Stimulated activated CD8-positive, alpha-beta memory T cell treated with anti-CD3 and anti-CD28 coated beads, Interleukin-4, amount 100 ng/mL, for 48 hours (primary cell): ENCODE measurements around the gene ETFB.

Source experiments
- DNase-seq: peaks from one replicate; pipeline ENCODE4 v3.0.0-alpha.2; 2020

ETFB gene

DNA sequence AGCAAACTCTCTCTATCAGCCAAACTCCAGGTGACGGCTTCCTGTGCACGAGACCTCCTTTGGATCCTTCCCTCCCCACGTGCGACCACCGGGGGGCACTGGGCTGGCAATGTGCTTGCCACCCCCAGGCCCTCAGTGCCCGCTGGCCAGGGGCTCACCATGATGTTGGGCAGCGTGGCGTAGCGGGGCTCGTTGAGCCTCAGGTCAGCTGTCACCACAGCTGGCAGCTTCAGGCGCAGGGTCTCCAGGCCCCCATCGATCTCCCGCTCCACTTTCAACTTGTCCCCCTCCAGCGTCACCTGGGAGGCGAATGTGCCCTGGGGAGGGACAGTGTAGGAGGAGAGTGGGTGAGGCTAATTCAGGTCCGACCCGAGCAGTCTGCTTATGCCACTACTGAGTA is 19.4 kb downstream of the ETFB start:
- no peak for DNase-seq

DNA sequence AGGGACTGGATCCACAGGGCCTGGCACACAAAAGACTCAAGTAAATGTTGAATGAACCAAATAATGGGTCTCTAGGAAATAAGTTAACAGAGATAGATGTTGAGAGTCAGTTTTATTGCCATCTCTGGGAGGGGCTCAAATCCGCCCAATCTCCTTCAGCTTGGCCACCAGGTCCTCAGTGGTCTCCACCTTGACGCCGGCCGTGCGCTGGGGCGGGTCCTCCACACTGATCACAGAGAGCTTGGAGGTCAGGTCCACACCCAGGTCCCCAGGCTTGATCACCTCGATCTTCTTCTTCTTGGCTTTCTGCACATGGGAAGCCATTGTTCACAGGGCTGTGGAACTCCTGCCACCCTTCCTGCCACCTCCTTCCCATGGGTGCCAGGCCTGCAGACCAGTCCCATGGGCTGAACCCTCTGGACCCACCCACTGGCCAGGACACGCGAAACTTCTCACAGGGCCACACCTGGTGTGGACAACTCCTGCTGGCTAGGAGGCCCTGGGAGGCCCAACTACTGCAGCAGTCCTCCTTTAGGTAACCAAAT is 21.0 kb downstream of the ETFB start:
- DNase-seq: no peak

DNA sequence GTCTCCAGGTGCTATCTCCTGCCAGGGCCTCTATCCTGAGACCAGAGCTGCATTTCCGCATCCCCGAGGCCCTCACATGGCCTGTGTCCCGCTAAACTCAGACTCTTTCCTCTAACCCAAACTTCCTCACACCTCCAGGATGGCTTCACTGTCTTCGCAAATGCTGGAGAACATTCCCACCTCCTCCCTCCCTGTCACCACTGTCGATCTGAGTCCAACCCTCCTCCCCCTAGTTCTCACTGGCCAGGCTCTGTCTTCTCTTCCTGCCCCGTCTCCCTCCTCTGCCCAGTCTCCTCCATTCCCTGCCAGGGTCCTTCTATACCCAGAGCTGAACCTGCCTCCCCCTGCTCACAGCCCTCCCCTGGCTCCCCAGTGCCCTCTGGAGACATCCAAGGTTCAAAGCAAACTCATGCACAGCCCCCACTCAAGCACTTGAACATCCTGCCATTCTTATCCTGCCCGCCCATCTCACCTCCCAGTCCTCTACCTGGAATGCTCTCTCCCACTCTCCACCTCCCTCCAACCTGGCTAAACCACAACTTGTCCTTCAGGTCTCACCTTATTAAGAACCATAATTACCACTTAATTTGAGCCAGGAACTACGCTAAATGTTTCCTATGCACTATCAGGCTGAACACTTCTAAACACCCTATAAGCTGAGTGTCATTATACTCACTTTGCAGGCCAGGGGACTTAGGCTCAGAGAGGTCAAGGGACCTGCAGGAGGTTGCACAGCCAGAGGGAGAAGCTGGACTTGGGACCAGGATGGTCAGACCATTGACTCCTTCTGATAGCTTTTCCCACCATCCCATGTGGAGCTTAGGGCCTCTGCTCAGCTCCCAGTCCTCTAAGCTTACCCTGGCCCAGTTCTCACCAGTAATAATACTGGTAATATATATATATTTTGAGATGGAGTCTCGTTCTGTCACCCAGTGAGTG is 23.3 kb downstream of the ETFB start:
- no peak for DNase-seq

DNA sequence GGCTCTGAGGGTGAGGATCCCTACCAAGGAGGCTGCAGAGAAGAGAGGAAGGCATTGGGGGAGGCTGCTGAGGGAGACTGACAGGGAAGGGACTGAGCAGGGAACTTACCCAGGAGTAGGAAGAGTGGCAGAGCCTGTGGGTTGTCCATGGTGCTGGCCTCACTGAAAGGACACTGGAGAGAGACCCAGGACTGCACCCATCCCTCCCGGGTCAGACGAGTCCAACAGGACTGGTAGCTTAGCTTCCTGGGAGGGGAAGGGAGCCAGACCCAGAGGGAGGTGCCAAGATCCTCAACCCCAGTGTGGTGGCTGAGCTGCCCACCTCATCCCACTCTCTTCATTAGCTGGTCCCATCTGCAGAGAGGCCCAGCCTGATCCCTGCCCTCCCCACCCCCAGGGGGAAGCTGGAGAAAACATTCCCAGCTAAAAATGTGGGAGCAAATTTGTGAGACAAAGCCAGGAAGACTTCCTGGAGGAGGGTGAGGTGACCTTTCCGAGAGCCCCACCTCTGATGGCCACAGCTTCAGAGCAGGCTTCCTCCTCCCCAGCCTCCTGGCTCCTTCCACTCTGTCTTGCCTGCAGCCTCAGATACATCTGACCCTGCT is 24.1 kb downstream of the ETFB start, which contains the start of gene VSIG10L:
Gene VSIG10L (minus strand): TSS at position 164 of the 605 bp plus-strand sequence. CDS start 15 bp downstream, at position 149.
- DNase-seq: no peak

DNA sequence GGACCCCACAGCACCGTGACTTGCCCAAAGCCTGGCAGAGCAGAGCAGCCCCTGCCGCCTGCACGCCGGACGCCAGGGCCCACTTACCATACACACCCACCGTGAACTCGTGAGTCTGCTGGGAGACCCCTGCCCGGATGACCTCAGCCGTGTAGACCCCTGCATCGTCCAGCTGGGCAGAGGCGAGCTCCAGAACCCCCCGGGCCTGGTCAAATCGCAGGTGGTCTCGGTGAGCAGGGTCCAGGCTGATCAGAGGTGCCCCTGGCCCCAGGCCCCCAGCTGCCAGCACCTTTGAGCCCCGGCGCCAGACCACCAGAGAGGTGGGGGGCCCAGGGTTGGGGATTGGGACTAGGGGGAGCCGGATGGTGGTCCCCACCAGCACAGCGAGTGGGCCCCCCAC is 25.1 kb downstream of the ETFB start:
- DNase-seq: no peak

DNA sequence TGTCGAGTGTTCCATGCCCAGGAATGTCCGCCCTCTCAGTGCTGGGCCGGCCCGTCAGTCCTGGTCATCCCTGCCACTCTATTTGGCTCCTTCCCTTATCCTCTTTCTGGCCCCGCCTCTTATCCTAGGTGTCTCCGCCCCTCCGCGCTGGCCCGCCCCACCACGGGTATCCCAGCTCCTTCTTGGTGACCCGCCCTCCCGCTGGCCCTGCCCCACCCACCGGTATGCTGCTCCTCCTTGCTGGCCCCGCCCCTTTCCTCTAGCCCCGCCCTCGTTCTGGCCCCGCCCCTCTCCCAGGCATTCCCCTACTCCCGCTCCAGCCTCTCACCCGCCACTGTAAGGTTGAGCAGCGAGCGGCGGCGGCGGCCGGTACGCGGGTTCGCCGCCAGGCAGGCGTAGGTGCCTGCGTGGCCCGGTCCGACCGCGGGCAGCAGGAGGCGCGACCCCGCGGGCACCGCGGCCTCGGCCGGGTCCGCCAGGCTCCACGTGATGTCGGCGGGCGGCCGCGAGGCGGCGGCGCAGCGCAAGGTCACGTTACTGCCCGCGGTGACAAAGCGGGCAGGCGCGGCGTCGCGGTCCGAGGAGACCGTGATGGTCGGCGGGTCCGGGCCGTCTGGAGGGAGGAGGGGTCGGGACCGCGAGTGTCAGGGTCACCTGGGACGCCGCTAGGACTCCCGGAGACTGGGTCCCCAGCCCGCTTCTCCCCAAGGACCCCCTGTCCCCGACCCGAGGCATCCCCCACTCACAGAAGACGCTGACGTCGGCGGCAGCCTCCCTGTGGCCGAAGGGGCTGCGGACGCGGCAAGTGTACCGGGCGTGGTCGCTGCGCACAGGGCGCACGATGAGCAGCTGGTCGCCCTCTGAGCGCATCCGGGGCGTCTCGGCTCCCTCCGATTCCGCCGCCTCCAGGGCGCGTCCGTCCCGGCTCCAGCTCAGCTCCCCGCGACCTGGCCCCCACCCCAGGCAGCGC is 26.2 kb downstream of the ETFB start:
- DNase-seq: peak; percentile 99

DNA sequence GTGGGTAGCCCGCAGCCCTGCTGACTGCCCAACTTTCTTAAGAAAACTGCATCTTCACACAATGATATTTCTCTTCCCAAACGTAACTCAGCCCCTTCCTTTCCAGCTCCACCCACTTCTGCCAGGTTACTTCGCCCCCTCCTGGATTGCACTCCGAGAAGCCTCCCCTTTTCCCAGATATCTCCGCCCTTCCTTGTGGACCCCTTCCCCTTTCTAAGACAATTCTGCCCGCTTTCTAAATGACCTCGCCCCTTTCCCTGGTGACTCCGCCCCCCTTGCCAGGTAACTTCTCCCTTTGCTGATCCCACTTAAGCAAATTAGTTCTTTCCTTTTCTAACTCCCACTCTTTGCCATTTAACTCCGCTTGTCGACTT is 26.9 kb downstream of the ETFB start:
- no peak for DNase-seq

DNA sequence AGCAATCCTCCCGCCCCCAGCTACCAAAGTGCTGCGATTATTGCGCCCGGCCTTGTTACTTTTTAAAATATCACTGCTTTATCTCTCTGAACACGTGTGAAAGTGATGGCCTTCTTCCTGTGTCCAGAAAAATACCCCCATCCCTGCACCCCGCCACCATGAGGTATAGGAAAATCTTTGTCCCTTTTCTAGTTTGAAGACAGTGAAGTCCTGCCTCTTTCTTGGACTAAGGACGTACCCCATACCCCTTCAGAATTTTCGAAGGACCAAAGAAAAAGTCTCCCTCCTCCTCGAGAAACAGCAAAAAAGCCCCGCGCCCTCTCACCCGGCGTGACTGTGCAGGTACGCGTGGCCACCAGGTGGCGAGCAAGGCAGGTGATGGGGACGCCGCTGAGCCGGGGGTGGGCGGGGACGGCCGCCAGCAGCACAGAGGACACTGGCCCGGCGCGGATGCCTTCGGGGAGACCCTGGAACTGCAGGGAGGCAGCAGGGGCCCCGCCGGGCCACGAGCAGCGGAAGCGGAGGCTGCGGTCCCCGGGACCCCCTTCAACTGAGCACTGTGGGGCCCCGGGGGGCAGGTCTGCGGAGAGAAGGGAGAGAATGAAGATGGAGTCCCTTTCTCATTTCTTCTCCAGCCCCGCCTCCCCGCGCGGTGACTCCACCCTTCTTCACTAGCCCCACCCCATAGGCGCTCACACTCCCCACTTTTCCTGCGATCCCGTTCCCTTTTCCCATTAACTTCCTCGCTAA is 27.4 kb downstream of the ETFB start:
- peak; percentile 92 for DNase-seq

DNA sequence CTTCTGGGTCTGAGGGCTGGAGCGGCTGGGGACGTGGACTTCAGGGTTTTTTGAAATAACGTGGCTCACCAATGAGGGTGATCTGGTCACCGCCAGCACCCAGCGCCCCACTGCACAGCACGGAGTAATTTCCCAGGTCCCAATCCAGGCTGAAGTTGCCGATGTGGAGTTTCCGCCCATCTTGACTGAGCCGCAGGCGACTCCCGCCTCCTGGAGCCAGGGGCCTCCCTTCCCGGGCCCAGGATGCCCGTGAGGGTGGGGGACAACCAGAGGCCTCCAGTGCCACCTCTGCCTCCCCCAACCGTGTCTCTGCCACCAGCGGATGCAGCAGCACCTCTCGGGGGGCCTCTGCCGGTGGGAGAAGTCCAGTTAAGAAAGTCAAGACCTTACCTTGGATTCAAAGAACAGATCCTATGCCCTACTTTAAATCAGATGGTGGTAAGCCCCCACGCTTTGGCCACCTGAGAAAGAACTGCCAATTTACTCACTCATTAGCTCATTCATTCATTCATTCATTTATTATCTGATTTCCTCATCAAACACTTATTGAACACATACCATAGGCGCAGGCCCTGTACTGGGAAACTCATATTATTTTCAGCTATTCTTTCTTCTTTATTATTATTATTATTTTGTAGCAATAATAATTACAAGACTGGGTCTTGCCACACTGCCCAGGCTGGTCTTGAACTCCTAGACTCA is 28.2 kb downstream of the ETFB start:
- no peak for DNase-seq

DNA sequence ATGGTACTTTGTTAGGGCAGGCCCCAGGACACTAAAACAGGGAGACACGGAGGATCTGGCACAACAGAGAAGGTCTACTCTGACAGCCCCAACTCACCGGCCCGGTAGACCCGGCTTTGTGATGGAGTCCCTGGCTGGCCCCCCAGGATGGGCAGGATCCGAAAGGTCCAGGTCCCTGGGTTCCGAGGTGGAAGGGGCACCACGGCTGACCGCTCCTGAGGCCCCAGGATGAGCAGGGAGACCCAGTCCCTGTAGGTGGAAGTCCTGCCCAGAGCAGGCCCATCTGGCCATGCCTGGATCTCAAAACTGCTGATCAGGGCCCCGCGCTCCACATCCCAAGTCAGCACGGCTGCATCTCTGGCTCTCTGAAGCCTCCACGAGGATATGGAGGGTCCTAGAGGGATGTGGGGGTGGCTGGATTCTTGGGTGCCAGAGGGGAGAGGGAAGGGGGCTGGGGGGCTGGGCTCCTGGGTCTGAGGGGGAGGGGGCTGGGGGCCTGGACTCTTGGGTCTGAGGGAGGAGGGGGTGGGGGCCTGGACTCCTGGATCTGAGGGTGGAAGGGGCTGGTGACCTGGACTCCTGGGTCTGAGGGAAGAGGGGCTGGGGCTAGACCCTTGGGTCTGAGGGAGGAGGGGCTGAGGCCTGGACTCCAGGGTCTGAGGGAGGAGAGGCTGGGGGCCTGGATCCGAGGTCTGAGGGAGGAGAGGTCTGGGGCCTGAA is 28.9 kb downstream of the ETFB start:
- DNase-seq: no peak

DNA sequence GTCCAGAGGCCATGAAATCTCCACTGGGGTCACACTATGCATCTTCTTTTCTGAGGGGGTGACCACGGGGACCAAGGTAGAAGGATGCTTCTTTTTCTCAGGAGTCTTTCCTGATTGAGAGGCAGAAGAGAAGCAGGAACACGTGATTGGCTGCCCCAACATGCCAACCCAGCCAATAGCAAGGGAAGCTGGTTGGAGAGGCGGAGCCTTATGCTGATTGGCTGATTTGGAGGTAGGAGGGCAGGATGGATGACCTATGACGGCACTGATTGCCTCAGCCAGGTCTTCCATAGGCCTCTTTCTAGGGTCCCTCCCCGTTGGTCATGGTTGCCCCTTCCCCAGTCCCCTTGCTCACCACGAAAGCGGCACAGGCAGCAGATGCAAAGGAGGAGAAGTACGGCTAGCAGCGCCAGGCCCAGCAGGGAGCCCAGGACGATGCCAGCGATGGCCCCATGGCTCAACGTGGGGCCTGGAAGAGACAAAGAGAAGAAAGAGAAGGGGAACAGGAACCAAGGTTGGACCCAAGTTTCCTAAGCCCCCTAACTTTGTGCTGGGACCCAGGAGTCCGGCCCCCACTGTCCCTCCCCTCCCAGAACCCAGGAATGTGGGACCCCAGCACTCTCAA is 32.2 kb downstream of the ETFB start:
- peak; percentile 49 for DNase-seq

DNA sequence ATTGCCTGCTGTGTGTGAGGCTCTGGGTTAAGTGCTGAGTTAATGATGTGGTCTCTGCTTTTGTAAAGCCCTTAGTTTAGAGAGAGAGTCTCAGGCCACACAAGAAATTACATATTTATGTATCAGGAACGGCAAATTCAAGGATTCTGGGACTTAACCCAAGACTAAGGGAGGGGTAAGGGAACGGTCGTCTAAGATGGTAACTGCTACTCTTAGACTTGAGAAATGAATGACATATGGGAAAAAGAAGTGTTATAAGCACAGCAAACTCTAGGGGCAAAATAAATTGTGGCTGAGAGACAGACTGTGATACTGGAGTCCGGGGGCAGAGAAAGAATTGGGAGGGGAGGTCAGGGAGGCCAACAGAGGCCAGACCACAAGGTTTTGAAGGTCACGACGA is 34.5 kb downstream of the ETFB start:
- DNase-seq: no peak

DNA sequence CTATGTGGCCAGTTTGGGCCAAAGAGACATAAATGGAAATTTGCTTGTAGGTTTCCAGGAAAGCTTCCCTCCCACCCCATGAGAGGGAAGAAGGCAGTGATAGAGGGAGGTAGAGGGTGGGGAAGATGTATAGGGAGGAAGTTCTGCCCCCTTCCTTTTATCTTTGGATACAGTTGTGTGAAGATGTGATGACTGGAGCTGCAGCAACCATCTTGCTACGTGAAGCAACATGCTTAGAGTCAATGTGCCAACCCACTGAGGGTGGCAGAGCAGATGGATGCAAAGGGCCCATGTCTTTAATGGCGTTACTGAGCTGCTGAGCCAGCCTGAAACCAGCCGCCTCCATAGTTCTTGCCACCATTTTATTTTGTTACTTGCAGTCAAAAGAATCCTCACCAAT is 35.0 kb downstream of the ETFB start:
- DNase-seq: no peak

DNA sequence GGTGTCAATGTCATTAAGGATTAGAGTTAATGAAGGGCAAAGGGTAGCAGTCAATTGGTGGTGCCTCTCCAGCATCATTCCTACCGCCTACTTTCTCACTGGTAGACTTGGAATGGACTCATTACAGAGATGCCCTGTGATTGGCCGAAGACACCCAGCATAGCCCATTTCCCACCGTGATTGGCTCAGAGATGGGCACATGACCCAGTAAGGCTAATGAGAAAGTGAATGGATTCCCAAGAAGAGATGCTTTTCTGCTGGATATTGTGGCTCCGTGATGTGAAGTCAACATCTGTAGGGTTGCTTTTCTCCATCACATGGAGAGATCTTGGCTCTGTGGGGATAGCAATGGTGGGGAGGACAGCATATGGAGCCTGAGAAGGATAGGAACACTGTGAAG is 35.8 kb downstream of the ETFB start:
- DNase-seq: no peak

DNA sequence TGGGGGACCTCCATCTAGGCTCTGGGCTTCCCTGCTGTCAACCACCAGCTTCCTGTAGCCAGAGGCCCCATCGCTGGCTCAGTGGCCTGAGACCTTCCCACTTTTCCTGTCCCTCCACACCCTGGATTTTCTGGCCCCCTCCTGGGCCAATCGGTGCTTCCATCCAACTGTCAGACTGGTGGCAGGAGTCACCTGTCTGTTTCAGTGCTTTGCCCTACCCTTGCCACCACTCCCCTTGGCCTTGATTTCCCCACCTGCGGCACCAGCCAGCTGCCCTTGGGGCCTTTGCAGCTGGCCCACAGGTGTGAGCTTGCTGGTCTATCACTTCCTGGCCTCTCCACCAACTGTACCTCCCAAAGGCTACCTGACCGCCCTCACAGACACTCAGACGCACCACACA is 36.8 kb downstream of the ETFB start:
- no peak for DNase-seq

DNA sequence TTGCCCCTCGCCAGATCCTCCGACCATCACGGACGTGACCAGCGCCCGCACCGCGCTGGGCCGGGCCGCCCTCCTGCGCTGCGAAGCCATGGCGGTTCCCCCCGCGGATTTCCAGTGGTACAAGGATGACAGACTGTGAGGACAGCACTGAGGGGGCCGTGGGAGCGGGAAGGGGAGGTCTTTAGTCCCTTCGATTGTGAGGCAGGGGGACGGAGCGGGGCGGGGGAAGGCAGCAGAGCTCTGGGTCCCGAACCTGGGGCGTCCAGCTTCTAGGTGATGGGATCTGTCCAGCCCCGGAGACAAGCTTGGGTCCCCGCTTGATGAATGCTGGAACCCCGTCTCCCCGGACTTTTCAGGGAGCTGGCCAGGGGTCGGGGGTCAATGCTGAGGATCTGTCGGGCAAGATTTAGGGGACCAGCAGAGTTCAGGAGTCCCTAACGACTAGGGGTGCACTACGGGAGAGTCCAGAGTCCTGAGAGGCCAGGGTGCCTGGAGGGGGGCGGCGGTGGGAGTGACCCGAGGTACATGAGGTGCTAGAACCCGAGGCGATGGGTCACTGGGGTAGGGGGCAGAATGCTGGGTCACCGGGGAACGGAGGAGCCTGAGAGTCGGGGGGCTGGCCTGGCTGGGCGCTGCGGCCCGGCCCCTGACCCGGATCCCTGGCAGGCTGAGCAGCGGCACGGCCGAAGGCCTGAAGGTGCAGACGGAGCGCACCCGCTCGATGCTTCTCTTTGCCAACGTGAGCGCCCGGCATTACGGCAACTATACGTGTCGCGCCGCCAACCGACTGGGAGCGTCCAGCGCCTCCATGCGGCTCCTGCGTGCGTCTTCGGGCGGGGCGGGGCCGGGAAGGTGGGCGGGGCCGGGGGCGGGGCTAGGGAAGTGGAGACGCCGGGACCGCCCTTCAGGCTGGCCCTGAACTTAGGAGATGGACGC is 38.9 kb downstream of the ETFB start:
- peak; percentile 79 for DNase-seq

DNA sequence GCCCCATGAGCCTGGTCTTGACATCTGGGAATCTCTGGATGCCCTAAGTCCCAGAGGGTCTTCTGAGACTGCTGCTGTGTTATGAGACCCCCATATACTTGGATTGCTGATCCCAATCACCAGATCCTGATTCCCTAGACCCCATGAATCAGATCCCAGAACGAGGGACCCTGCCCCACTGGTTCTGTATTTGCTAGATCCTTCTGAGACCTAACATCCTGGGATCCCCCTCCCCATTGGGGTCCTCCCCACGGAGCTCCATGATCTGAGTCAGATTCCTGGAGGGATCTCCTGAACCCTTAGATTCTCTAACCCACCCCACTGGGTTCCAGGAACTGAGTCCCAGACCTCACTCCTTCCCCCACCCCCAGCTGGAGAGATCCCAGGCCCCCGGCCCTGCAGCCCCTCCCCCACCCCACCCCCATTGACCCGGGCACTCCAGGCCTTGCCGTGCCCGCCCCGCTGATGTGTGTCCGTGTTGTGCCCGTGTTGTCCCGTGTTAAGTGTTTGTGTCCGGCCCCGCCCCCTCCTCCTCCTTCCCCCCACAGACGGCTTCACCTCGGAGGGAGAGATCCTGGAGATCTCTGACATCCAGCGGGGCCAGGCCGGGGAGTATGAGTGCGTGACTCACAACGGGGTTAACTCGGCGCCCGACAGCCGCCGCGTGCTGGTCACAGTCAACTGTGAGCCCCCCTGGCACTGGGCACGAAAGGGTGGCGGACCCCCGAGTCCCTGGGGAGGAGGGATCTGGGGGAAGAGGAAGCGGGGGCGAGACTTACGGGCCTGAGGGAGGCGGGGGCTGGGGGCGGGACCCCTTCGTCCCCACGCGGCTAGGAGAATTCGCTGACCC is 39.7 kb downstream of the ETFB start:
- DNase-seq: peak; percentile 31
